HEK293 (cell line): ENCODE results near the gene PCP2.

ENCODE experiments used
- MZF1 ChIP-seq: fragments of 450-650 bp; formaldehyde crosslinking; IDR thresholded peaks from 2 replicates; pipeline ENCODE4 v1.5.1; 2017; ENCODE audit warnings: missing biosample characterization, missing genetic modification characterization, borderline replicate concordance
- ZNF24 ChIP-seq: fragments of 450-650 bp; formaldehyde crosslinking; IDR thresholded peaks from 2 replicates; pipeline ENCODE4 v1.5.1; 2016; ENCODE audit warnings: missing biosample characterization, missing genetic modification characterization
- ZNF785 ChIP-seq: fragments of 450-650 bp; formaldehyde crosslinking; IDR thresholded peaks from 2 replicates; pipeline ENCODE4 v1.5.1; 2016; ENCODE audit warnings: missing biosample characterization, missing genetic modification characterization
- TF ChIP-seq, protein P1 (sequence below): fragments of 450-650 bp; formaldehyde crosslinking; IDR thresholded peaks from 2 replicates; pipeline ENCODE4 v1.5.1; 2016; ENCODE audit warnings: missing biosample characterization, missing genetic modification characterization
- TF ChIP-seq, protein P2 (sequence below): fragments of 450-650 bp; formaldehyde crosslinking; IDR thresholded peaks from 2 replicates; pipeline ENCODE4 v1.5.1; 2016; ENCODE audit warnings: missing biosample characterization, missing genetic modification characterization
- TF ChIP-seq, protein P3 (sequence below): fragments of 450-650 bp; formaldehyde crosslinking; IDR thresholded peaks from 2 replicates; pipeline ENCODE4 v1.5.1; 2016; ENCODE audit warnings: missing biosample characterization, missing genetic modification characterization

DNA sequence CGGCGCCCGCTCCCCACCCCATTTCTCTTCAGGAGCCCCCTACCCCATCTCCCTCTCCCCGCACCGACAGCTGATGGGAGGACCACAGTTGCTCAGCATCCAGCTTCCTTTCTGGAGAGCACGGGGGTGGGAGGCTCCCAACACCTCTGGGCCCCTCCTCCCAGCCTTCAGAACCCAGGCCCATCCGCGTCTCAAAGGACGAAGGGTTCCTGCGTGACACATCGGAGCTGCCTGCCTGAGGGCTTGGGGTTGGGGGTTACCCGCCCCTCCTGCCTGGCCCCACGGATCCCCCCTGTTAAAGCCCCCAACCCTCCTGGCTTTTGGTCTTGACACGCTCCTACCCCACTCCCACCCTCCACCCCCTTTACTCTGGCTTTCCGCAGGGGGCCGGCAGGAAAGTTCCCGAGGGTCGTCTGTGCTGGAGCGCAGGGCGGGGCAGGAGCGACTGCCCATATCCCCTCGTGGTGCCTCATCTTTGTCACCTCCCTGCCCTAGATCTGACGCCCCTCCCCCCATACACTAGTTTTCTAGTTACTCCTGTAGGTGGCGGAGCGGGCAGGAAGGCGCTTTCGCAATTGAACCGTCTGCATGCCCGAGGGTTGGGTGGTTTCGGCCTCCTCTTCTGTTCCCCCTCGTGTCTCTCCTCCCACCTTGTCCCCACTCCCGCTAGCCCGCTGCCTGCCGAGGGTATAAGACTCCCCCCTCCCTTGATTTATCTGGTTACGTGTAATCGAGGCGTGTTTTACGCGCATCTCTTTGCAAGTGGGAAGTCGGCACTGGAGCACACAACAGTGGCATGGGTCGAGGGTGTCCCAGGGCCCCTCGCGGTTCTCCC, 48.0 kb upstream of the PCP2 start:
- TF ChIP-seq ZNF785 (tag by site-specific recombination) = no peak
- TF ChIP-seq, protein P1, sequence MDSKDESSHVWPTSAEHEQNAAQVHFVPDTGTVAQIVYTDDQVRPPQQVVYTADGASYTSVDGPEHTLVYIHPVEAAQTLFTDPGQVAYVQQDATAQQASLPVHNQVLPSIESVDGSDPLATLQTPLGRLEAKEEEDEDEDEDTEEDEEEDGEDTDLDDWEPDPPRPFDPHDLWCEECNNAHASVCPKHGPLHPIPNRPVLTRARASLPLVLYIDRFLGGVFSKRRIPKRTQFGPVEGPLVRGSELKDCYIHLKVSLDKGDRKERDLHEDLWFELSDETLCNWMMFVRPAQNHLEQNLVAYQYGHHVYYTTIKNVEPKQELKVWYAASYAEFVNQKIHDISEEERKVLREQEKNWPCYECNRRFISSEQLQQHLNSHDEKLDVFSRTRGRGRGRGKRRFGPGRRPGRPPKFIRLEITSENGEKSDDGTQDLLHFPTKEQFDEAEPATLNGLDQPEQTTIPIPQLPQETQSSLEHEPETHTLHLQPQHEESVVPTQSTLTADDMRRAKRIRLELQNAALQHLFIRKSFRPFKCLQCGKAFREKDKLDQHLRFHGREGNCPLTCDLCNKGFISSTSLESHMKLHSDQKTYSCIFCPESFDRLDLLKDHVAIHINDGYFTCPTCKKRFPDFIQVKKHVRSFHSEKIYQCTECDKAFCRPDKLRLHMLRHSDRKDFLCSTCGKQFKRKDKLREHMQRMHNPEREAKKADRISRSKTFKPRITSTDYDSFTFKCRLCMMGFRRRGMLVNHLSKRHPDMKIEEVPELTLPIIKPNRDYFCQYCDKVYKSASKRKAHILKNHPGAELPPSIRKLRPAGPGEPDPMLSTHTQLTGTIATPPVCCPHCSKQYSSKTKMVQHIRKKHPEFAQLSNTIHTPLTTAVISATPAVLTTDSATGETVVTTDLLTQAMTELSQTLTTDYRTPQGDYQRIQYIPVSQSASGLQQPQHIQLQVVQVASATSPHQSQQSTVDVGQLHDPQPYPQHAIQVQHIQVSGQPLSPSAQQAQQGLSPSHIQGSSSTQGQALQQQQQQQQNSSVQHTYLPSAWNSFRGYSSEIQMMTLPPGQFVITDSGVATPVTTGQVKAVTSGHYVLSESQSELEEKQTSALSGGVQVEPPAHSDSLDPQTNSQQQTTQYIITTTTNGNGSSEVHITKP (tag by site-specific recombination) = no peak
- TF ChIP-seq, protein P2, sequence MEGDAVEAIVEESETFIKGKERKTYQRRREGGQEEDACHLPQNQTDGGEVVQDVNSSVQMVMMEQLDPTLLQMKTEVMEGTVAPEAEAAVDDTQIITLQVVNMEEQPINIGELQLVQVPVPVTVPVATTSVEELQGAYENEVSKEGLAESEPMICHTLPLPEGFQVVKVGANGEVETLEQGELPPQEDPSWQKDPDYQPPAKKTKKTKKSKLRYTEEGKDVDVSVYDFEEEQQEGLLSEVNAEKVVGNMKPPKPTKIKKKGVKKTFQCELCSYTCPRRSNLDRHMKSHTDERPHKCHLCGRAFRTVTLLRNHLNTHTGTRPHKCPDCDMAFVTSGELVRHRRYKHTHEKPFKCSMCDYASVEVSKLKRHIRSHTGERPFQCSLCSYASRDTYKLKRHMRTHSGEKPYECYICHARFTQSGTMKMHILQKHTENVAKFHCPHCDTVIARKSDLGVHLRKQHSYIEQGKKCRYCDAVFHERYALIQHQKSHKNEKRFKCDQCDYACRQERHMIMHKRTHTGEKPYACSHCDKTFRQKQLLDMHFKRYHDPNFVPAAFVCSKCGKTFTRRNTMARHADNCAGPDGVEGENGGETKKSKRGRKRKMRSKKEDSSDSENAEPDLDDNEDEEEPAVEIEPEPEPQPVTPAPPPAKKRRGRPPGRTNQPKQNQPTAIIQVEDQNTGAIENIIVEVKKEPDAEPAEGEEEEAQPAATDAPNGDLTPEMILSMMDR (tag by site-specific recombination) = peak; percentile 43; the same call in 1 of the 2 replicates
- TF ChIP-seq, protein P3, sequence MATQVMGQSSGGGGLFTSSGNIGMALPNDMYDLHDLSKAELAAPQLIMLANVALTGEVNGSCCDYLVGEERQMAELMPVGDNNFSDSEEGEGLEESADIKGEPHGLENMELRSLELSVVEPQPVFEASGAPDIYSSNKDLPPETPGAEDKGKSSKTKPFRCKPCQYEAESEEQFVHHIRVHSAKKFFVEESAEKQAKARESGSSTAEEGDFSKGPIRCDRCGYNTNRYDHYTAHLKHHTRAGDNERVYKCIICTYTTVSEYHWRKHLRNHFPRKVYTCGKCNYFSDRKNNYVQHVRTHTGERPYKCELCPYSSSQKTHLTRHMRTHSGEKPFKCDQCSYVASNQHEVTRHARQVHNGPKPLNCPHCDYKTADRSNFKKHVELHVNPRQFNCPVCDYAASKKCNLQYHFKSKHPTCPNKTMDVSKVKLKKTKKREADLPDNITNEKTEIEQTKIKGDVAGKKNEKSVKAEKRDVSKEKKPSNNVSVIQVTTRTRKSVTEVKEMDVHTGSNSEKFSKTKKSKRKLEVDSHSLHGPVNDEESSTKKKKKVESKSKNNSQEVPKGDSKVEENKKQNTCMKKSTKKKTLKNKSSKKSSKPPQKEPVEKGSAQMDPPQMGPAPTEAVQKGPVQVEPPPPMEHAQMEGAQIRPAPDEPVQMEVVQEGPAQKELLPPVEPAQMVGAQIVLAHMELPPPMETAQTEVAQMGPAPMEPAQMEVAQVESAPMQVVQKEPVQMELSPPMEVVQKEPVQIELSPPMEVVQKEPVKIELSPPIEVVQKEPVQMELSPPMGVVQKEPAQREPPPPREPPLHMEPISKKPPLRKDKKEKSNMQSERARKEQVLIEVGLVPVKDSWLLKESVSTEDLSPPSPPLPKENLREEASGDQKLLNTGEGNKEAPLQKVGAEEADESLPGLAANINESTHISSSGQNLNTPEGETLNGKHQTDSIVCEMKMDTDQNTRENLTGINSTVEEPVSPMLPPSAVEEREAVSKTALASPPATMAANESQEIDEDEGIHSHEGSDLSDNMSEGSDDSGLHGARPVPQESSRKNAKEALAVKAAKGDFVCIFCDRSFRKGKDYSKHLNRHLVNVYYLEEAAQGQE (tag by site-specific recombination) = no peak
- TF ChIP-seq ZNF24 (tag by site-specific recombination) = no peak
- no peak for TF ChIP-seq MZF1 (tag by site-specific recombination)
